Airway epithelial cell (primary cell): Measurements from ENCODE around the gene COA5. TPM values are rescaled to one million over a fixed set of nuclear protein-coding genes. Genes with fewer than 3 reads are reported as not detected.

Source experiments
- total RNA-seq: library from RNA; depleted of rRNA; stranded (reverse); fragments of >200 nt; gene quantifications from 2 replicates; pipeline ENCODE4 v1.2.3, GENCODE V29; 2015

COA5 gene, protein sequence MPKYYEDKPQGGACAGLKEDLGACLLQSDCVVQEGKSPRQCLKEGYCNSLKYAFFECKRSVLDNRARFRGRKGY
- 17.2 and 18.7 TPM in 2 replicates for total RNA-seq

DNA sequence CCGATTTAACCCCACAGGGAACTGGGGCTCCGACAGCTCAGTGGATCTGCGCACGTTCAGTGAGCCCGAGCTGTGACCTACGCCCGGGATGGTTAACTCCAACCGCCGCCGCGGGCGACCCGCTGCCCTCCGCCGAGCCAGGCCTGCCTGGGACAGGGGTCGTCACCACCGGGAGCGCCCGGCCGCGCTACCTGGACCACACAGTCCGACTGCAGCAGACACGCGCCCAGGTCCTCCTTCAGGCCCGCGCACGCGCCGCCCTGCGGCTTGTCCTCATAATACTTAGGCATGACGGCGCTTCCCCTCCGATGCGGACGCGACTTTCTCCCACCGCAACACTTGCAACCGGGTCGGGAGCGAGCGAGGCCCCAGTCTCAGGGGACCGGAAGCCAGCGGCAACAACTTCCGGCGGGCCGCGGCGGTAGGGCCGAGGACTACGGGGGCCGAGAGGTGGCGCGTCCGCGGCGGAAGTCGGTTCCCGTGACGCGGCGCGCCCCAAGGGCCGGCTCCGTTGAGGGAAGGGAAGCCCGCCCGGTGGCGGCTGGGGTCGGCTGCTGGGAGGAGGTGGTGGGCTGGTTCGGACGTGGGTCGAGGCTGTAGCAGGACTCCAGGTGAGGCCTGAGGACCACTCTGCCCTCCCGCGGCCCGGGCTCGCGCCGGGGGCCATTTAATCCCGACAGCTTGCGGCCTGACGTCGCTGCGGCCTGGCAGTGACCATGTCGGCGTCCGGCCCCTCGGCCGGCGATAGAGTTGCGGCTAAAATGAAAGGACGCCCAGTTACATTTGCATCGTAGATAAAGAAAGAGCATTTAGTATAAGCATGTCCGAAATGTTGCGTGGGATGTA is at the start of gene COA5, which contains the start of gene UNC50:
Gene COA5, minus strand, starts transcription at position 397 of the 846 bp plus-strand sequence. Its CDS starts 107 bp downstream, at position 290.
Gene UNC50, plus strand, starts transcription at position 474 of the 846 bp plus-strand sequence. CDS start 1,171 bp downstream, outside the sequence.

Other genes starting within 250 kb of the COA5 start
- 9.2 and 13.4 TPM in 2 replicates for gene INPP4A, start 163.7 kb downstream of the COA5 start, total RNA-seq
- gene UNC50, start 77 bp upstream of the COA5 start, total RNA-seq = 33.6 and 43.8 TPM in 2 replicates
- gene MGAT4A, start 122.6 kb upstream of the COA5 start, total RNA-seq = 0.74 and 1.1 TPM in 2 replicates